Progenitor cell of endocrine pancreas (in vitro differentiated cells): ENCODE measurements around the gene RNF10. TPM values are rescaled to one million over a fixed set of nuclear protein-coding genes. Genes with fewer than 3 reads are reported as not detected.

ENCODE experiments used
- DNase-seq: peaks from one replicate; pipeline ENCODE4 v3.0.0; 2021; ENCODE audit warnings: low spot score; ENCODE audit not compliant: unreplicated experiment
- H3K27ac Mint-ChIP-seq: 2 replicates; pipeline ENCODE4 v1.8.0; 2021; ENCODE audit warnings: mild to moderate bottlenecking, moderate library complexity, mixed read lengths
- H3K27me3 Mint-ChIP-seq: 2 replicates; pipeline ENCODE4 v1.8.0; 2021; ENCODE audit warnings: mixed read lengths
- H3K36me3 Mint-ChIP-seq: 2 replicates; pipeline ENCODE4 v1.8.0; 2022; ENCODE audit warnings: mixed read lengths; ENCODE audit not compliant: insufficient read depth
- H3K4me1 Mint-ChIP-seq: 2 replicates; pipeline ENCODE4 v1.8.0; 2021; ENCODE audit warnings: low read depth, mixed read lengths
- H3K4me3 Mint-ChIP-seq: 2 replicates; pipeline ENCODE4 v1.8.0; 2021; ENCODE audit warnings: low read depth, mild to moderate bottlenecking, moderate library complexity, mixed read lengths
- H3K9me3 Mint-ChIP-seq: 2 replicates; pipeline ENCODE4 v1.8.0; 2021; ENCODE audit warnings: low read depth, mixed read lengths
- CTCF ChIP-seq: fragments of 200-600 bp; sonication (generic); IDR thresholded peaks from one replicate; pipeline ENCODE4 v1.5.0; 2021; ENCODE audit warnings: antibody characterized with exemption, mild to moderate bottlenecking; ENCODE audit not compliant: unreplicated experiment
- total RNA-seq: library from RNA; stranded (reverse); gene quantifications from 2 replicates; pipeline ENCODE4 v1.2.1, GENCODE V29; 2021

Gene RNF10
- total RNA-seq, 1 donor from 2014 or later, result 167 TPM

GRCh38 chr12:120496413-120497340, 37.5 kb upstream of the RNF10 start:
- H3K9me3 Mint-ChIP-seq, result no peaks in the 10 kb centered on the region
- peak overlapping the region; percentile 90 for H3K4me3 Mint-ChIP-seq
- peaks cover 22% of the 10 kb centered on the region for H3K4me1 Mint-ChIP-seq
- no peaks in the 10 kb centered on the region for H3K27me3 Mint-ChIP-seq
- peaks cover 9% of the 10 kb centered on the region for H3K36me3 Mint-ChIP-seq
- TF ChIP-seq CTCF, result no peak
- DNase-seq, result peak; percentile 13
- peak overlapping the region; percentile 93 for H3K27ac Mint-ChIP-seq

GRCh38 chr12:120497524-120498150, 36.5 kb upstream of the RNF10 start:
- Mint-ChIP-seq H3K4me1 (peaks cover 22% of the 10 kb centered on the region), H3K27me3 (no peaks in the 10 kb centered on the region), H3K27ac (peak overlapping the region; percentile 3), H3K36me3 (peaks cover 9% of the 10 kb centered on the region), H3K9me3 (no peaks in the 10 kb centered on the region), H3K4me3 (peak overlapping the region; percentile 90)
- no peak for TF ChIP-seq CTCF
- DNase-seq, result no peak

GRCh38 chr12:120498870-120499515, 35.2 kb upstream of the RNF10 start:
- no peak for DNase-seq
- Mint-ChIP-seq H3K27me3 (no peaks in the 10 kb centered on the region), H3K4me1 (peaks cover 22% of the 10 kb centered on the region), H3K27ac (no peak overlapping the region), H3K9me3 (no peaks in the 10 kb centered on the region), H3K36me3 (peaks cover 13% of the 10 kb centered on the region), H3K4me3 (peak overlapping the region; percentile 90)
- TF ChIP-seq CTCF, result no peak

- H3K36me3 Mint-ChIP-seq, result peaks cover 14% of the 10 kb centered on the region
- no peak for DNase-seq
- no peaks in the 10 kb centered on the region for H3K27me3 Mint-ChIP-seq
- TF ChIP-seq CTCF, result no peak
- H3K4me3 Mint-ChIP-seq, result no peak overlapping the region
- peaks cover 16% of the 10 kb centered on the region for H3K4me1 Mint-ChIP-seq
- H3K27ac Mint-ChIP-seq, result peak overlapping the region; percentile 67
- H3K9me3 Mint-ChIP-seq, result no peaks in the 10 kb centered on the region
Observed at GRCh38 chr12:120500581-120500980, 33.6 kb upstream of the RNF10 start.

- no peak for TF ChIP-seq CTCF
- no peak overlapping the region for H3K27ac Mint-ChIP-seq
- no peak for DNase-seq
- no peak overlapping the region for H3K4me3 Mint-ChIP-seq
- no peaks in the 10 kb centered on the region for H3K9me3 Mint-ChIP-seq
- H3K36me3 Mint-ChIP-seq, result peaks cover 15% of the 10 kb centered on the region
- no peaks in the 10 kb centered on the region for H3K27me3 Mint-ChIP-seq
- H3K4me1 Mint-ChIP-seq, result no peaks in the 10 kb centered on the region
Observed at GRCh38 chr12:120504587-120504986, 29.6 kb upstream of the RNF10 start.
